Activated B cell treated with CpG ODN at 0.5 μM for 24 hours (primary cell): ENCODE data around the gene CEP295NL. TPM values are rescaled to one million over a fixed set of nuclear protein-coding genes. Genes with fewer than 3 reads are reported as not detected.

Experiments used
- ATAC-seq: fragments of 200-7000 bp; cut with Tn5 transposase; one replicate; pipeline ENCODE4 v1.10.0; 2021; ENCODE audit warnings: low read depth, mild to moderate bottlenecking, moderate library complexity
- CTCF ChIA-PET: fragments of 350-600 bp; sonication (Branson Sonifier 250); formaldehyde crosslinking; loops from one replicate; lab custom pipeline; 2021; ENCODE audit warnings: antibody characterized with exemption; lab: Charles Lee
- POLR2A ChIA-PET: fragments of 350-600 bp; sonication (Branson Sonifier 250); formaldehyde crosslinking; loops from one replicate; lab custom pipeline; 2021; ENCODE audit warnings: antibody characterized with exemption; lab: Charles Lee
- DNase-seq: peaks from one replicate; pipeline ENCODE4 v3.0.0; 2022
- H3K27ac Mint-ChIP-seq: one replicate; pipeline ENCODE4 v1.8.0; 2020; ENCODE audit warnings: mixed read lengths
- H3K27me3 Mint-ChIP-seq: one replicate; pipeline ENCODE4 v1.8.0; 2021; ENCODE audit warnings: mixed read lengths
- H3K36me3 Mint-ChIP-seq: one replicate; pipeline ENCODE4 v1.8.0; 2021; ENCODE audit warnings: low read depth, mixed read lengths
- H3K4me1 Mint-ChIP-seq: one replicate; pipeline ENCODE4 v1.8.0; 2021; ENCODE audit warnings: mixed read lengths
- H3K4me3 Mint-ChIP-seq: one replicate; pipeline ENCODE4 v1.8.0; 2020; ENCODE audit warnings: mild to moderate bottlenecking, mixed read lengths
- H3K9me3 Mint-ChIP-seq: one replicate; pipeline ENCODE4 v1.8.0; 2020; ENCODE audit warnings: mixed read lengths
- CTCF ChIP-seq: fragments of 200-600 bp; IDR thresholded peaks from one replicate; pipeline ENCODE4 v1.8.0; 2022; ENCODE audit warnings: antibody characterized with exemption, mild to moderate bottlenecking
- intact Hi-C: fragments of 100-400 bp; cut with micrococcal nuclease; formaldehyde crosslinking; loops from one replicate; pipeline ENCODE4 v1.15.1; 2024
- total RNA-seq: library from RNA; stranded (reverse); gene quantifications from 2 replicates; pipeline ENCODE4 v1.2.3, GENCODE V29; 2022

The CEP295NL gene
- total RNA-seq, 1 donor from 2014 or later = 0.55 TPM

GRCh38 chr17:78884876-78885667 is 17.9 kb downstream of the CEP295NL start:
- no peak overlapping the region for H3K27ac Mint-ChIP-seq
- no peak for ATAC-seq

GRCh38 chr17:78884148-78884825 is 18.7 kb downstream of the CEP295NL start:
- intact Hi-C loops = no loop called here
- Mint-ChIP-seq H3K27me3 (peaks cover 7% of the 10 kb centered on the region), H3K27ac (no peak overlapping the region), H3K36me3 (no peaks in the 10 kb centered on the region), H3K9me3 (no peaks in the 10 kb centered on the region), H3K4me3 (no peak overlapping the region), H3K4me1 (peaks cover 40% of the 10 kb centered on the region)
- TF ChIP-seq CTCF = no peak
- no peak for DNase-seq
- ATAC-seq = no peak
- POLR2A ChIA-PET = interaction anchor here (1.1 kb wide), 1 partner anchor 39 kb away, joined by 3 read pairs; no protein-coding TSS in a partner anchor
- CTCF ChIA-PET = no interaction called here

More at GRCh38 chr17:78884876-78885667, 17.9 kb downstream of the CEP295NL start:
- POLR2A ChIA-PET = no interaction called here
- no peak for TF ChIP-seq CTCF
- H3K9me3 Mint-ChIP-seq = no peaks in the 10 kb centered on the region
- no peaks in the 10 kb centered on the region for H3K36me3 Mint-ChIP-seq
- H3K4me3 Mint-ChIP-seq = no peak overlapping the region
- H3K4me1 Mint-ChIP-seq = peaks cover 41% of the 10 kb centered on the region
- CTCF ChIA-PET = interaction anchor here (1.1 kb wide), 1 partner anchor 19 kb away, joined by 4 read pairs; no protein-coding TSS in a partner anchor
- intact Hi-C loops = no loop called here
- no peak for DNase-seq
- peaks cover 6% of the 10 kb centered on the region for H3K27me3 Mint-ChIP-seq

- H3K27ac Mint-ChIP-seq = no peak overlapping the region
- no peak overlapping the region for H3K4me3 Mint-ChIP-seq
- intact Hi-C loops = no loop called here
- H3K36me3 Mint-ChIP-seq = no peaks in the 10 kb centered on the region
- CTCF ChIA-PET = no interaction called here
- ATAC-seq (peak; percentile 23), DNase-seq (no peak)
- no peaks in the 10 kb centered on the region for H3K9me3 Mint-ChIP-seq
- TF ChIP-seq CTCF = no peak
- POLR2A ChIA-PET = interaction anchor here (0.6 to 1.1 kb wide), 2 partner anchors 40 to 44 kb away, joined by 3 read pairs; no protein-coding TSS in a partner anchor
- H3K27me3 Mint-ChIP-seq = peaks cover 7% of the 10 kb centered on the region
- H3K4me1 Mint-ChIP-seq = peaks cover 40% of the 10 kb centered on the region
Observed at GRCh38 chr17:78883533-78884131, 19.4 kb downstream of the CEP295NL start.

GRCh38 chr17:78883089-78883532 is 19.9 kb downstream of the CEP295NL start:
- H3K27ac Mint-ChIP-seq = peak overlapping the region; percentile 21
- CTCF ChIA-PET = no interaction called here

More at GRCh38 chr17:78883089-78883532, 19.9 kb downstream of the CEP295NL start:
- ATAC-seq (peak; percentile 35), DNase-seq (no peak)
- Mint-ChIP-seq H3K36me3 (no peaks in the 10 kb centered on the region), H3K27me3 (peaks cover 7% of the 10 kb centered on the region), H3K4me1 (peaks cover 37% of the 10 kb centered on the region), H3K9me3 (no peaks in the 10 kb centered on the region), H3K4me3 (peak overlapping the region; percentile 46)
- intact Hi-C loops = no loop called here
- POLR2A ChIA-PET = interaction anchor here (0.6 to 1.3 kb wide), 3 partner anchors 11 to 43 kb away, joined by 3 to 4 read pairs (median 3); no protein-coding TSS in a partner anchor
- TF ChIP-seq CTCF = no peak
